HL-60 (cell line): ENCODE measurements around the gene WDR4.
"Not testable (repeated sequence)": the region's sequence is repeated elsewhere in the genome, so short reads cannot be mapped to it uniquely, and the experiment has no call there.

ENCODE experiments used
- DNase-seq, 2 experiments: peaks; one replicate each; pipeline ENCODE4 v3.0.0-alpha.2; 2010 to 2020; ENCODE audit warnings: low read depth in 1 of 2, low spot score in 1 of 2
- H3K27ac ChIP-seq: fragments of 250-450 bp; sonication (Bioruptor Pico); replicated peaks from 2 replicates; pipeline ENCODE4 v1.5.1; 2020; ENCODE audit warnings: mild to moderate bottlenecking, moderate library complexity
- H3K27me3 ChIP-seq: fragments of 250-450 bp; sonication (Bioruptor Pico); 2 replicates; pipeline ENCODE4 v1.5.1; 2021; ENCODE audit warnings: mild to moderate bottlenecking, moderate library complexity; ENCODE audit not compliant: insufficient read depth, poor library complexity, severe bottlenecking
- H3K4me3 ChIP-seq: replicated peaks from 2 replicates; pipeline ENCODE4 v1.5.1; 2011; ENCODE audit warnings: mild to moderate bottlenecking, control low read depth, low read length; ENCODE audit not compliant: insufficient read depth
- CTCF ChIP-seq: IDR thresholded peaks from one replicate; pipeline ENCODE4 v1.5.1; 2011; ENCODE audit warnings: low read length, control low read depth, inconsistent platforms; ENCODE audit not compliant: insufficient read depth
- GABPA ChIP-seq: IDR thresholded peaks from 2 replicates; pipeline ENCODE4 v1.6.1; 2012; ENCODE audit warnings: low read depth
- POLR2AphosphoS5 ChIP-seq: IDR thresholded peaks from 2 replicates; pipeline ENCODE4 v1.6.1; 2012; ENCODE audit warnings: low read depth
- REST ChIP-seq: IDR thresholded peaks from 2 replicates; pipeline ENCODE4 v1.6.1; 2012; ENCODE audit warnings: low read depth; ENCODE audit not compliant: insufficient replicate concordance
- SPI1 ChIP-seq: IDR thresholded peaks from 2 replicates; pipeline ENCODE4 v1.6.1; 2012; ENCODE audit warnings: low read depth, mild to moderate bottlenecking, borderline replicate concordance

Gene WDR4

GRCh38 chr21:42918291-42918690, 39.0 kb upstream of the WDR4 start:
- TF ChIP-seq POLR2AphosphoS5, result no peak
- TF ChIP-seq REST, result no peak
- TF ChIP-seq SPI1, result no peak
- H3K27ac ChIP-seq, result no peak overlapping the region
- H3K27me3 ChIP-seq, result no peaks in the 10 kb centered on the region
- no peak for DNase-seq
- H3K4me3 ChIP-seq, result no peak overlapping the region

- no peak for DNase-seq
- no peak overlapping the region for H3K4me3 ChIP-seq
- no peaks in the 10 kb centered on the region for H3K27me3 ChIP-seq
- no peak for TF ChIP-seq GABPA
- TF ChIP-seq POLR2AphosphoS5, result no peak
- no peak for TF ChIP-seq SPI1
- TF ChIP-seq REST, result no peak
- no peak for TF ChIP-seq CTCF
- H3K27ac ChIP-seq, result no peak overlapping the region
These were observed 34.1 kb upstream of the WDR4 start for GRCh38 chr21:42913476-42913875.

GRCh38 chr21:42911920-42912319, 32.6 kb upstream of the WDR4 start:
- not testable (repeated sequence) for DNase-seq, H3K4me3 ChIP-seq, H3K27ac ChIP-seq, H3K27me3 ChIP-seq

GRCh38 chr21:42908484-42908883, 29.1 kb upstream of the WDR4 start:
- not testable (repeated sequence) for DNase-seq, H3K27me3 ChIP-seq, H3K27ac ChIP-seq, H3K4me3 ChIP-seq

- TF ChIP-seq GABPA (no peak), SPI1 (no peak), REST (no peak), POLR2AphosphoS5 (no peak), CTCF (no peak)
- Histone ChIP-seq H3K27me3 (no peaks in the 10 kb centered on the region), H3K27ac (no peak overlapping the region), H3K4me3 (no peak overlapping the region)
- no peak for DNase-seq
These were observed 26.9 kb upstream of the WDR4 start for GRCh38 chr21:42906233-42906632.
